C4-2B (cell line): ENCODE measurements around the gene LZIC.

Experiments
- CTCF ChIP-seq: fragments of 450-650 bp; conservative IDR thresholded peaks from 2 replicates; pipeline ENCODE4 v1.5.1; 2017; ENCODE audit warnings: mild to moderate bottlenecking
- ZFX ChIP-seq: fragments of 450-650 bp; IDR thresholded peaks from 2 replicates; pipeline ENCODE4 v1.6.1; 2017

- TF ChIP-seq CTCF (no peak), ZFX (no peak)
These were observed 49.1 kb downstream of the LZIC start for GRCh38 chr1:9894115-9894514.
